GM19438 (cell line): ENCODE measurements around the gene GAPT.
"Not testable (repeated sequence)": the region's sequence is repeated elsewhere in the genome, so short reads cannot be mapped to it uniquely, and the experiment has no call there.

Experiments used
- ATAC-seq: cut with Tn5 transposase; IDR thresholded peaks from one replicate; pipeline ENCODE4 v1.9.1; 2021; ENCODE audit warnings: low read depth; ENCODE audit not compliant: unreplicated experiment

The GAPT gene

GRCh38 chr5:58503390-58504046, 12.3 kb downstream of the GAPT start:
- no peak for ATAC-seq

GRCh38 chr5:58504766-58505165, 13.5 kb downstream of the GAPT start:
- no peak for ATAC-seq

- ATAC-seq, result peak; percentile 5
Observed at GRCh38 chr5:58505502-58505901, 14.3 kb downstream of the GAPT start.

GRCh38 chr5:58505971-58506640, 14.9 kb downstream of the GAPT start:
- ATAC-seq, result peak; percentile 61

- no peak for ATAC-seq
Observed at GRCh38 chr5:58507715-58508114, 16.5 kb downstream of the GAPT start.

- no peak for ATAC-seq
Observed at GRCh38 chr5:58517198-58517597, 26.0 kb downstream of the GAPT start.

- no peak for ATAC-seq
Observed at GRCh38 chr5:58523956-58524355, 32.7 kb downstream of the GAPT start.

GRCh38 chr5:58524571-58524970, 33.3 kb downstream of the GAPT start:
- ATAC-seq, result no peak

- ATAC-seq, result no peak
Observed at GRCh38 chr5:58530942-58531490, 39.8 kb downstream of the GAPT start.

GRCh38 chr5:58541935-58542334, 50.7 kb downstream of the GAPT start:
- not testable (repeated sequence) for ATAC-seq

- ATAC-seq, result no peak
Observed at GRCh38 chr5:58542709-58543108, 51.5 kb downstream of the GAPT start.

GRCh38 chr5:58543723-58544122, 52.5 kb downstream of the GAPT start:
- ATAC-seq, result no peak

- no peak for ATAC-seq
Observed at GRCh38 chr5:58544195-58544594, 53.0 kb downstream of the GAPT start.

GRCh38 chr5:58544926-58545325, 53.7 kb downstream of the GAPT start:
- no peak for ATAC-seq

GRCh38 chr5:58545912-58546311, 54.7 kb downstream of the GAPT start:
- peak; percentile 95 for ATAC-seq
